ENCODE measurements around the gene FAM227B. TPM values are rescaled to one million over a fixed set of nuclear protein-coding genes. Genes with fewer than 3 reads are reported as not detected.

The FAM227B gene
- total and polyA plus RNA-seq, 2 donors (not counting 1 experiment from before 2014, with no cell fraction given): 2.7 to 9.7 TPM

DNA sequence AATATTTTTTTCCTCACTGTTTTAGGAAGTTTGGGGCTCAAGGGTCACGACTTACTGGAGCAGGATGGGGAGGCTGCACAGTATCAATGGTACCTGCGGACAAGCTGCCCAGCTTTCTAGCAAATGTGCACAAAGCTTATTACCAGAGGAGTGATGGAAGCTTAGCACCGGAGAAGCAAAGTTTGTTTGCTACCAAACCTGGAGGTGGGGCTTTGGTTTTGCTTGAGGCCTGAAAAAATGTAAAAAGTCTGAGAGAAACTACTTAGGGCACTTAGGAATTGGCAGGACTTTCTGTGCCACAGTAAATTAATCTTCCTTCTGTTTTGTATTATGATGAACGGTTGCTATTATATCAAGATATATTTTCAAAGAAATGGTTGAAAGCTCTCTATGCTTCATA lies 292.7 kb downstream of the FAM227B start:
- H3K9ac ChIP-seq (ENCODE audit: insufficient read depth, low read length): no peak overlapping the region
- TF ChIP-seq, protein P1, sequence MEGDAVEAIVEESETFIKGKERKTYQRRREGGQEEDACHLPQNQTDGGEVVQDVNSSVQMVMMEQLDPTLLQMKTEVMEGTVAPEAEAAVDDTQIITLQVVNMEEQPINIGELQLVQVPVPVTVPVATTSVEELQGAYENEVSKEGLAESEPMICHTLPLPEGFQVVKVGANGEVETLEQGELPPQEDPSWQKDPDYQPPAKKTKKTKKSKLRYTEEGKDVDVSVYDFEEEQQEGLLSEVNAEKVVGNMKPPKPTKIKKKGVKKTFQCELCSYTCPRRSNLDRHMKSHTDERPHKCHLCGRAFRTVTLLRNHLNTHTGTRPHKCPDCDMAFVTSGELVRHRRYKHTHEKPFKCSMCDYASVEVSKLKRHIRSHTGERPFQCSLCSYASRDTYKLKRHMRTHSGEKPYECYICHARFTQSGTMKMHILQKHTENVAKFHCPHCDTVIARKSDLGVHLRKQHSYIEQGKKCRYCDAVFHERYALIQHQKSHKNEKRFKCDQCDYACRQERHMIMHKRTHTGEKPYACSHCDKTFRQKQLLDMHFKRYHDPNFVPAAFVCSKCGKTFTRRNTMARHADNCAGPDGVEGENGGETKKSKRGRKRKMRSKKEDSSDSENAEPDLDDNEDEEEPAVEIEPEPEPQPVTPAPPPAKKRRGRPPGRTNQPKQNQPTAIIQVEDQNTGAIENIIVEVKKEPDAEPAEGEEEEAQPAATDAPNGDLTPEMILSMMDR (conservative IDR thresholded peaks at IDR 0.05 in 1 of 2, IDR thresholded peaks at IDR 0.05 in 1 of 2; ENCODE audit: low read depth in 1 of 2, low read length in 2 of 2): no peak
- H3K4me1 ChIP-seq (ENCODE audit: control insufficient read depth, extremely low read depth, insufficient read depth, low read length): peaks cover 2% of the 10 kb centered on the region
- H3K27ac ChIP-seq (ENCODE audit: insufficient read depth, low read length): no peak overlapping the region
- H3K27me3 ChIP-seq (ENCODE audit: control insufficient read depth, insufficient read depth, low read length): no peaks in the 10 kb centered on the region
- no peak for DNase-seq (ENCODE audit: low read depth in 2 of 2)
- no peaks in the 10 kb centered on the region for H3K79me2 ChIP-seq (ENCODE audit: control insufficient read depth, insufficient read depth, low read length)
- H3K4me2 ChIP-seq (ENCODE audit: extremely low read depth, insufficient read depth, low read length): no peak overlapping the region
- H3K4me3 ChIP-seq (replicated peaks in 1 of 4; ENCODE audit: control extremely low read depth in 1 of 4, insufficient read depth in 1 of 4, low read depth in 3 of 4, low read length in 4 of 4): no peak overlapping the region
- H4K20me1 ChIP-seq (ENCODE audit: control insufficient read depth, extremely low read depth, insufficient read depth, low read length): no peaks in the 10 kb centered on the region
- no peaks in the 10 kb centered on the region for H3K9me3 ChIP-seq (ENCODE audit: control insufficient read depth, insufficient read depth, low read depth, low read length)
- H2AFZ ChIP-seq (ENCODE audit: low read length): no peak overlapping the region
- H3K36me3 ChIP-seq (ENCODE audit: control insufficient read depth, insufficient read depth, low read length): no peaks in the 10 kb centered on the region

GRCh38 chr15:49323207-49323606 lies 297.4 kb downstream of the FAM227B start:
- Histone ChIP-seq H3K4me2 (ENCODE audit: extremely low read depth, insufficient read depth, low read length) (no peak overlapping the region), H3K9me3 (ENCODE audit: control insufficient read depth, insufficient read depth, low read depth, low read length) (no peaks in the 10 kb centered on the region), H4K20me1 (ENCODE audit: control insufficient read depth, extremely low read depth, insufficient read depth, low read length) (no peaks in the 10 kb centered on the region), H3K27ac (ENCODE audit: insufficient read depth, low read length) (no peak overlapping the region), H3K36me3 (ENCODE audit: control insufficient read depth, insufficient read depth, low read length) (no peaks in the 10 kb centered on the region), H3K9ac (ENCODE audit: insufficient read depth, low read length) (no peak overlapping the region), H3K4me1 (ENCODE audit: control insufficient read depth, extremely low read depth, insufficient read depth, low read length) (no peaks in the 10 kb centered on the region), H3K79me2 (ENCODE audit: control insufficient read depth, insufficient read depth, low read length) (no peaks in the 10 kb centered on the region), H3K27me3 (ENCODE audit: control insufficient read depth, insufficient read depth, low read length) (no peaks in the 10 kb centered on the region), H2AFZ (ENCODE audit: low read length) (no peak overlapping the region), H3K4me3 (replicated peaks in 1 of 4; ENCODE audit: control extremely low read depth in 1 of 4, insufficient read depth in 1 of 4, low read depth in 3 of 4, low read length in 4 of 4) (no peak overlapping the region)
- TF ChIP-seq, protein P1 (conservative IDR thresholded peaks at IDR 0.05 in 1 of 2, IDR thresholded peaks at IDR 0.05 in 1 of 2; ENCODE audit: low read depth in 1 of 2, low read length in 2 of 2): no peak
- no peak for TF ChIP-seq EZH2 (IDR thresholded peaks at IDR 0.05; ENCODE audit: low read length, missing control alignments)
- peak in 1 of 2 donors; percentile 45 for DNase-seq (ENCODE audit: low read depth in 2 of 2)

DNA sequence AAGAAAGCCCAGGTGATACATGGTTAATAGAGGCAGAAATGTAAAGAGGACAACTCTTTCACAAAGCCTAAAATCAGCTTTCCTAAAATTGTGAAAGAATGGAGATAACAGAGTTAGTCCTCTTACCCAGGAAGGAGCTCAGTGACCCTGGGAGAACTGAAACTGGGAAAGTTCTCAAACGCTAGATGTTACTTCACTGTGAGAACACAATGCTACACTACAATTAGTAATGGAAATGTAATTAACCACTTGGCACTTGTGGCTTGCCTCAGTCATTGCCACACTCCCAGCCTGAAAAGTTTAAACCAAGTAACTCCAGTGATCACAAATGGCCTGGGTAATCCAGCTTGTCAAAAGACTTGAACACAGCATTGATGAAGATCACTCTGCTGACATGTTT lies 300.3 kb downstream of the FAM227B start:
- Histone ChIP-seq H3K36me3 (ENCODE audit: control insufficient read depth, insufficient read depth, low read length) (no peaks in the 10 kb centered on the region), H3K4me3 (replicated peaks in 1 of 4; ENCODE audit: control extremely low read depth in 1 of 4, insufficient read depth in 1 of 4, low read depth in 3 of 4, low read length in 4 of 4) (no peak overlapping the region), H3K9ac (ENCODE audit: insufficient read depth, low read length) (no peak overlapping the region), H3K27me3 (ENCODE audit: control insufficient read depth, insufficient read depth, low read length) (no peaks in the 10 kb centered on the region), H4K20me1 (ENCODE audit: control insufficient read depth, extremely low read depth, insufficient read depth, low read length) (no peaks in the 10 kb centered on the region), H3K4me1 (ENCODE audit: control insufficient read depth, extremely low read depth, insufficient read depth, low read length) (no peaks in the 10 kb centered on the region), H3K9me3 (ENCODE audit: control insufficient read depth, insufficient read depth, low read depth, low read length) (no peaks in the 10 kb centered on the region), H3K79me2 (ENCODE audit: control insufficient read depth, insufficient read depth, low read length) (no peaks in the 10 kb centered on the region), H3K4me2 (ENCODE audit: extremely low read depth, insufficient read depth, low read length) (no peak overlapping the region), H2AFZ (ENCODE audit: low read length) (no peak overlapping the region), H3K27ac (ENCODE audit: insufficient read depth, low read length) (no peak overlapping the region)
- TF ChIP-seq, protein P1 (conservative IDR thresholded peaks at IDR 0.05 in 1 of 2, IDR thresholded peaks at IDR 0.05 in 1 of 2; ENCODE audit: low read depth in 1 of 2, low read length in 2 of 2): no peak
- no peak for DNase-seq (ENCODE audit: low read depth in 2 of 2)
